Eye (tissue), 1 donor: ENCODE results near the gene PKN2.
A peak's percentile ranks its signal among the peaks of the same experiment; 100 is the strongest.

Experiments
- DNase-seq: peaks from one replicate; pipeline ENCODE4 v3.0.0-alpha.2; 2015

The PKN2 gene

DNA sequence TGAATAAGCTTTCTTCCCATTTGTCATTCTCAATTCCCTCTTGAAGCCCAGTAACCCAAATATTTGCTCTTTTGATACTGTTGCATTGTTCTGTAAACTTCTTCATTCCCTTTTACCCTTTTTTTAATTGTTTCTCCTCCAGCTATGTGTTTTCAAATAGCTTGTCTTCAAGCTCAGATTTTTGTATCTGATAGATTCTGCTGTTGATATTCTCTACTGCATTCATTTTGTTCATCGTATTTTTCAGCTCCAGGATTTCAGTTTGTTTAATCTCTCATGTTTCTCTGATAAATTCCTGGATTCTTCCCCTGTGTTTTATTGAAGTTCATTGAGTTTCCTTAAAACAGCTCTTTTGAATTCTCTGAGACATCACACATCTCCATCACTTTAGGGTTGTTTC, 51.8 kb downstream of the PKN2 start:
- DNase-seq: peak; percentile 7

DNA sequence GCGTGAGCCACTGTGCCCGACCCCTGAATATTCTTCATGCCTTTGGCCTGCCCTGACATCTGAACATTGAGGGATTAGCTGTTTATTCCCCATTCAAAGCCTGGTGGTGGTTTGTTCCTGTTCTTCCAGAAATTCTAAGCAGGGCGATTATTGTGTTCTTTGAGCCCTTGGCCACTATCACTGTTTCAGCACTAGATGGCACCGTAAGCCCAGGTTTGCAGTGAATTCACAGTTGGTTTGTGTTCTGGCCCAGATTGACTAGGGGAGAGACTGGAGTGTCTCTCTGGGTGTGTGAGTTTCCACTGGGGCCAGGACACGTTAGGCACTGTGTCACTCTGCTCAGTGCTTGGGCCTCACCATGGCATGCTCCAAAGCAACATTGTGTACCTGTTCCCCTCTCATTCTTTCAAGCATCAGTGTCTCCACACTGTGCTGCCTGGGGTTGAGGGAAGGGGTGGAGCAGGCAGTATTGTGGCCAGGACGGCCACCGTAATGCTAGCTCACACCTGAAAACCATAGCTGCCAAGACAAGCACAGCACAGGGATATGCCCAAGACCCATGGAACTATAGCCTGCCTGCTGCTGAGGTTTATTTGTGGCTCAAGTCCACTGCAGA, 52.7 kb downstream of the PKN2 start:
- DNase-seq: no peak

DNA sequence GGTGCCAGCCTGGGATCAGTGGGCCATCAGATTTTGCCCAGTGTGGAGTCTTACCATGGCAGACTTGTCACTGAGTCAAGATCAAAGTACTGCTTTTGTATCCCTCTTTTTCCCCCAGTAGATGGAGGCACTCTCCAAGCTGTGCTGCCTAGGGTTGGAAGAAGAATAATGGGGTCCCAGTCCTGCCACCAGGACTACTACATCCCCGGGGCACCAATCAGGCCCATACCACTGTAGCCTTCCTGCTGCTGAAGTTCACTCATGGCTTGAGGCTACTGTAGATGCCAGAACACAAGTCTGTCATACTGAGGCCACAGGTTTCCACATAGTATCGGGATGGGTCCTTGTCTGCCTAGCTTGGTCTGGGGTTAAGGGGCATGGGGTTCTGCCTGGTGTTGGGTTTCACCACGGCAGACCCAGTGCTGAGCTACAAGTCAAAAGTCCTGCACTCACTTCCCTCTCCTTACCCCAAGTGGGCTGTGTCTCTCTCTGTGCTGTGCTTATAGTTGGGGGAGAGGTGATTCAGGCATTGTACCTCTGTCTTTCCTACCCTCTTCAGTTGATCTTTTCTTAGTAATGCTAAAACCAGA, 53.4 kb downstream of the PKN2 start:
- no peak for DNase-seq

DNA sequence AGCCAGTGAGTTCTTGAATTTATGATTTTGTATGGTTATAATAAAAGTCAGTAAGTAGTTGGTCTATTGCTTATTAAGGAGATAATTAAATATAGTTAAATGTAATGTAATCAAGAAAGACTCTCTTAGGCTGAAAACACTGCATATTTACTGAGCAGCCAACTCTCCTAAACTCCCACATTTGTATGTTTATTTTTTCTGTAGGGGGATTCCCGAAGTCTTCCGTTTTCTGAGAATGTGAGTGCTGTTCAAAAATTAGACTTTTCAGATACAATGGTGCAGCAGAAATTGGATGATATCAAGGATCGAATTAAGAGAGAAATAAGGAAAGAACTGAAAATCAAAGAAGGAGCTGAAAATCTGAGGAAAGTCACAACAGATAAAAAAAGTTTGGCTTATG, 56.7 kb downstream of the PKN2 start:
- no peak for DNase-seq

DNA sequence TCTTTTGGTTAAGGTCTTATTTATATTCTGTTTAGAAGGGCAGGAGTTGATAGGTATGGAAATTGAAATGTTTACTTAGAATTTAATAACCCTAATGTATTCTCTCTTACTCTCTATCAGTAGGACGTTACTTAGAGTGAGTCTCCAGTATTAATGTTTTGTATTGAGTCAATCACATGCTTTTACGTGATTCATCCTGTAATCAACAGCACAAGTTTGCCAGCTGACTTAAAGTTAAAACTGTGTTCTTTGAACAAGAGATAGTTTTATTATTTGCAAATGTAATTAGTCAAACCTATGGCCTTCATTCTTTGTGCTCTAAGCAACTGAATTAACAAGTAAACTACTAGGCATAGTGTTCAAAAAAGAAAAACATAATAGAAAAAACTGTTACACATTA, 57.3 kb downstream of the PKN2 start:
- DNase-seq: no peak

DNA sequence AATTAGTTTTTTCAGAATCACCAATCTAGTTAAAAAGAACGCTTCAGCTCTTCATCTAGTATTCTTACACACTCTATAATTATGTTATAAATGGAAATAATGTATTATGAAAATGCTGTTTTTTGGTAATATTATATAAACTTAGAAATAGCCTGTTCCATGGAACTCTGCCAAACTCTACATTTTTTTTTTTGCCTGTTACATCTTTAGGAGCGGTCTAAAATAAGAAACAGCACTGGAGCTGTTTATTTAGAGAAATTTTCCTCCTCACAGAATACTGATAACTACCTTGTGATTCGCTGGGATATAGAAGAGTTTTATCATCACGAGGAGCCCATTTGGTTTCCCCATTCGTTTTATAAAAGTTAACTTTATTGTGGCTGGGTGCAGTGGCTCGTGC, 58.5 kb downstream of the PKN2 start:
- no peak for DNase-seq

DNA sequence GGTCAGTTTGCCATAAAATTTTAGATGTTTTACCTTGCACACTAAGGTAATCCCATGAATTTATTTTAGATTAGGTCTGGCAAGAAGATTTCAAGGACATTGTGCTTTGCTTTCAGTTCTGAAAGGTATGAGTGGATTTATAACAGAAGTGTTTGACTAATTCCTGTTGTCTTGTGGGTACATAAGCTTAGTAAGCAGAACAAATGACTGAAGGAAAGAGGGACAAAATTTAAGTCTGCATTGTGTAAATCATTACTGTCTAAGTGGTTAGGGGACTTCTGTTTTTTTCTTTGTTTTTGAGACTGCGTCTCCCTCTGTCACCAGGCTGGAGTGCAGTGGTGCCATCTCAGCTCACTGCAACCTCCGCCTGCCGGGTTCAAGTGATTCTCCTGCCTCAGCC, 60.1 kb downstream of the PKN2 start:
- DNase-seq: no peak

DNA sequence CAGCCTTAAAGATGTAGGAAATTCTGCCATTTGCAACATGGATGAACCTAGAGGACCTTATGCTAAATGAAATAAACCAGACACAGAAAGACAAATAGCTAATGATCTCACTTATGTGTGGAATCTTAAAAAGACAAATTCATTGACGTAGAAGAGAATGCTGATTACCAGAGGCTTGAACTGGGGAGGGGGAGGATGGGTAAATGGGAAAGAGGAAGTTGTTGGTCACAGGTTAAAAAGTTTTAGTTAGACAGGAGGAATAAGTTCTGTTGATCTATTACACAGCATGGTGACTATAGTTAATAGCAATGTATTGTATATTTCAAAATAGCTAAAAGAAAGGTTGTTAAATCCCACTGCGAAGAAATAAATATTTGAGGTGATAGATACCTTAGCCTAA, 62.8 kb downstream of the PKN2 start:
- no peak for DNase-seq

DNA sequence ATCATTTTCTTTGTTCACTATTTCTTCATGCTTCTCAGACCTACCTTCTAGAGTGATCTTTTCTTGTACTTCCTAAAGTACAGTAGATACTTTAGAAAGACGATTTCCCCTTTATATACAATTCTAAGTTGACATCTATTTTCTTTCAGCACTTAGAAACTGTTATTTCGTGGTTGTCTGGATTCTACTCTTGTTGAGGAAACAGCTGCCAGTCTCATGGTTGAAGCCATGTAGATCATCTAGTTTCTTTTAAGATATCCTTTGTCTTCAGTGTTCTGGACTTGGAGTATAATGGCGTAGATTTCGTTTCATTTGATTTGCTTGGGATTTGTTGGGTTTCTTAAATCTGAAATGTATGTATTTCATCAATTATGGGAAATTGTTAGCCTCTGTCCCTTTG, 67.6 kb downstream of the PKN2 start:
- no peak for DNase-seq

DNA sequence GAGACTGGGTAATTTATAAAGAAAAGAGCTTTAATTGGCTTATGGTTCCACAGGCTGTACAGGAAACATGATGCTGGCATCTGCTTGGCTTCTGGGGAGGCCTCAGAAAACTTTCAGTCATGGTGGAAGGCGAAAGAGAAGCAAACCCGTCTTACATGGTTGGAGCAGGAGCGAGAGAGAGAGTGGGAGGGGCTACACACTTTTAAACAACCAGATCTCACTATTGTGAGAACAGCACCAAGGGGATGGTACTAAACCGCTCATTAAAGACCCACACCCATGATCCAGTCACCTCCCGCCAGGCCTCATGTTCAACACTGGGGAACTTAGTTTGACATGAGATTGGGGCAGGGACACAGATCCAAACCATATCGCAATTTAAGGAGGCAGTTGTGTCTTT, 69.4 kb downstream of the PKN2 start:
- DNase-seq: no peak

DNA sequence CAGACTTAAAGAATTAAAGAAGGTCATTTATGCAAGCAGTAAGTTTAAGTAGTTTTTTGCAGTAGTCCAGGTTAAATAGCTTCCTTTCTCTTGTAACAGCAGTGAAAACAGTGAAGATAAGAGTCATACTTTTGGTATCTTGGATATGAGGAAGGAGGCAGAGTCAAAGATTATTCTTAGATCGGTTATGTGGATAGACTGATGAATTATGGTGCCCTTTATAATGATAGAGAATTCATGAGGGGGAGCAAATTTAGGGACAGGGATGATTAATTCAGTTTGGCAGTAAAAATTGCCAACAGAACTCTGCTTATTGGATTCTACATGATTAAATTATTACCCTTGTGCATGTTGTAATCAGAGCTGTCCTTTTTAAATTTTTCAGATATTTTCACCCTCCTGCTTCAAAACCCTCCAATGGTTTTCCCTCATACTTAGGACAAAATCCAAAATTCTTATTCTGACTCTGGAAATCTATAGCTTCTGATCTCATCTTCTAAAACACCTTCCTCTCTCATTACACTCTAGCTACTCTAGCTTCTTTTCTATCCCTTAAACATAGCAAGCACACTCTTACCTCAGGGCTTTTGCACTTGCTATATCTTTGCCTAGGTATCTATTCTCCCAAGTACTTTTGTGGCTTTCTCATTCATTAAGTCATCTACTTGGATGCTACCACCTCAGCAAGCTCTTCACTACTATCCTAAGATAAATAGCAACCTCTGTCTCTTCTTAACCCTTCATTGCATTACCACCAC, 79.8 kb downstream of the PKN2 start:
- DNase-seq: no peak

DNA sequence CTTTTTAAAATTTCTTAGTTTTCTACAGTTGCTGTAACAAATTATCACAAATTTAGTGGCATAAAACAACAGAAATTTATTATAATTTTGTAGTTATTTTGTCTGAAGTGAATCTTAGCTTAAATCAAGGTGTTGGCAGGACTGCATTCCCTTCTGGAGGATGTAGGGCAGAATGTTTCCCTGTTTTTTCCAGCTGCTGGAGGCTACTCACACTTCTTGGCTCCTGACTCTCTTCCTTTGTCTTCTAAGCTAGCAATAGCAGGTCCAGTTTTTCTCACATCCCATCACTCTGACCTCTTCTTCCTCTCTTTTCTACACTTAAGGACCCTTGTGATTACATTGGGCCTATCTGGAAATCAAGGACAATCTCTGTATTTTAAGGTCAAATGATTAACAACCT, 84.1 kb downstream of the PKN2 start:
- DNase-seq: no peak

DNA sequence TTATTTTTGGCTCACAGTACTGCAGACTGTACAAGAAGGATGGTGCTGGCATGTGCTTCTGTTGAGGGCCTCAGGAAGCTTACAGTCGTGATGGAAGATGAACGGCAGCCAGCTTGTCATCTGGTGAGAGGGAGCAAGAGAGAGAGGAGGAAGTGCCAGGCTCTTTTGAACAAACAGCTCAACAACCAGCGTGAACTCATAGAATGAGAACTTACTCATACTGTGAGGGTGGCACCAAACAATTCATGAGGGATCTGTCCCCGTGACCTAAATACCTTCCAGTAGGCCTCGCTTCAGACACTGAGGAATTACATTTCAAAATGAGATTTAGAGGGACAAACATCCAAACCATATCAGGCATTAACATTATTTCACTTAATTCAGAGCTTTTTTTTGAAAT, 84.7 kb downstream of the PKN2 start:
- DNase-seq: no peak

DNA sequence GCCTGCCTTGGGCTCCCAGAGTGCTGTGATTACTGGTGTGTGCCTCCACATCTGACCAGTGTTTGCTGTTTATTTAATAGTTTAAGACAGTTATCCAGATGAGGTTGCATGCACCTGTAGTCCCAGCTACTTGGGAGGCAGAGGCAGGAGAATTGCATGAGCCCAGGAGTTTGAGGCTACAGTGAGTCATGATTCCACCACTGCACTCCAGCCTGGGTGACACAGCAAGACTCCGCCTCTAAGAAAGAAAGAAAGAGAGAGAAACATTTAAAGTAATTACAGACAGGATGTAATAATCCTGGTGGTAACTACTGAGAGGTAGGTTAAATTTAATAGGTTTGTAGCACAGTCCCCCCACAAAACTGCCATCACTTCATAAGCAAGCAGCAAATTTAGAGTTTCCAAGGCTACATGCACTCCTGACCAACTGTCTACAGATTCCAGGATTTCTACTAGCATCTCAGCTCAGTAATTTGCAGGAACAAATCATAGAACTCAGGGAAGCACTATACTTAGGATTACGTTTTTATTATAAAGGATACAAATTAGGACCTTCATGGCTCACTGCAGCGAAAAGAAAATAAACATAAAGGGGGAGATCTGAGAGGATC, 89.6 kb downstream of the PKN2 start:
- DNase-seq: no peak

DNA sequence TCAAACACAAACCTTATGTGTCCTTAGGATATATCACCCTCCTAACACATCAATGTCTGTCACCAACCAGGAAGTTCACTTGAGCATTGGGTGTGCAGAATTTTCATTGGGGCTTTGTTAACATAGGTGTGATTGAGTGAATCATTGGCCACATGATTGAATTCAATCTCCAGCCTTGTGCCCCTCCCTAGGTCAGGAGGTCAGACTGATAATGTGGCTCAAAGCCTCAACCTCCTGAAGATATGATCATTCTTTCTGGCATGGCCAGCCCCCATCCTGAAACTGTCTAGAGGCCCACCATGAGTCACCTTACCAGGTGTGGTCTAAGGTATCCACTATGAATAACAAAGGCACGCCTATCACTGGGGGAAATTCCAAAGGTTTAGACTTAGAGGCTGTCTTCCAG, 90.1 kb downstream of the PKN2 start:
- no peak for DNase-seq

DNA sequence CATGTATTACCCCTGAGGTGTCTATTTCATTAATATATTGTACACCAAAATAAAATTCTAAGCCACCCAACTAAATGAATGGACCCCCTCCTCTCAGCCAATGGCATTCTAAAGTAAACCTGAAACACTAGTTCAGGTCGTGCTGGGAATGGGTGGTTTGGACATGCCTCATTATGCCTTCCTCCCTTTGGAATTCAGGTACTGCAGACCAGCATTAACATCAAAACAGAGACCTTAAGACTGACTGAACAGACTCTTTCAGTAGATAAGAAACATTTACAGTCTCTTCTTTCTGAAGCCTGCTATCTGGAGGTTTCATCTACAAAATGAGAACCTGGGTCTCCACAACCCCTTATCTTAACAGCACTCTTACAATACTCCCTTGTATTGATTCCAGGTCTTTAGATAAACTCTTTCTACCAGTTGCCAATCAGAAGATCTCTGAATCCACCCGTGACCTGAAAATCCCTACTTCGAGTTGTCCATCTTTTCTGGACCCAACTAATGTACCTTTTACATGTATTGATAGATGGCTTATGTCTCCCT, 93.6 kb downstream of the PKN2 start:
- no peak for DNase-seq

DNA sequence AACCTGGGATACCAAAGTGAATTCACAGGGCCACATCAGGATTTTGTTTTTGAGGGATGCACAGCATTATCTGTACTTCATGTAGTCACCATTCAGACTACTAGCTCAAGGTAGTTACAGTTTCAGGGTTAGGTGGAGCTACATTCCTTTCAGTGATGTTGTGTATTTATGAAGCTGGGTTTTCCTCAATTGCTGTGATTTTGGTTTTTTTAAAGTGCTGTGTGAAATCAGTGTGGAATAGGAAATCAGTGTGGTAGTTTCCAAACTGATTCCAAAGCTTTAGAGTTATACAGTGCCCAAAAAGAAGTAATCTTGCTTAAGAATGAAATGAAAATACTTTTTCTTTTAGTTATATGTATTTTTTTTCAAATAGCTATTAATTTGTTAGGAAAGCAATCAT, 95.8 kb downstream of the PKN2 start:
- DNase-seq: no peak

DNA sequence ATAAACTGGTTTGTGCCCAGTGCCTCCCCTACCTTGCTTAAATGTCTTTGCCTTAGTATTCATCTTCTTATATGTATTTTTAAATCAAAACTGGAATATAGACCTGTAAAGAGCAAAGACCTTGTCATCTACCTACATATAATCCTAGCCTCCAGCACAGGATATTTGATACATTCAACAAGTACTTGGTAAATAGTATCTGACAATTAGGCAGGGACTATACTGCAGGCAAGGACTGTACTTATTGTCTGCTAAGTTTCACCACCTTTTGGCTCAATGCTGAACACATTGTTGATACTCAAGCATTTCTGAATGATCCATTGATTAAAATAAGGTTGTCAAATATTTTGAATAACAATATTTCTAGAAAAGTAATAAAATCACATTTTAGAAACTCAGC, 96.4 kb downstream of the PKN2 start:
- no peak for DNase-seq

DNA sequence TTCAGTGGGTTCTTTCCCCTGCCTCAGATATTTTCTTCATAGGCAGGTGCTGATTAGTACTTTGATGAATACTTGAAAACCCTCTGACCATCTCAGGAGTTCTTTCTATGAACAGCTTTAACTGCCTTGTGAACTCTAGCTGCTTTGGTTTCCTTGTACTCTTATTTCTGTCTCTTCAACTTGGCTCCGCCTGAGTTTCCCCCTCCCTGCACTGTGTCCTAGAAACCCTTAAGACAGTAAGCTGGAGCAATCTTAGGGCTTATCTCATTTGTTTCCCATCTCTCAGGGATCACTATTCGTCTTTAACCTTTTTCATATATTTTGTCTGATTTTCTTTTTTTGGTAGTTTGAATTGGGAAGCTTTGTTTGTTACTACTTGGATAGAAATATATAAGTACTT, 99.1 kb downstream of the PKN2 start:
- no peak for DNase-seq

DNA sequence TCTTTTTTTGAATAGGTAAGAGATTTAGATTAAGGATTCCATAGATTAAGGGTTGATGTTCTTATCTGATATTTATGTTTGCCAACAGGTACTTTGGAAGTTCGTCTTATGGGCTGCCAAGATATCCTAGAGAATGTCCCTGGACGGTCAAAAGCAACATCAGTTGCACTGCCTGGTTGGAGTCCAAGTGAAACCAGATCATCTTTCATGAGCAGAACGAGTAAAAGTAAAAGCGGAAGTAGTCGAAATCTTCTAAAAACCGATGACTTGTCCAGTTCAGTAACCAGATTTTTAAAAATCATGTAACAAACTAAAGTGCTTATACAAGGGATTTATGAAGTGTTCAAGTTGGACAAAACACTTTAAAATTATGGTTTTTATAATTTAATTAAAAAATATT, 100.5 kb downstream of the PKN2 start:
- no peak for DNase-seq

DNA sequence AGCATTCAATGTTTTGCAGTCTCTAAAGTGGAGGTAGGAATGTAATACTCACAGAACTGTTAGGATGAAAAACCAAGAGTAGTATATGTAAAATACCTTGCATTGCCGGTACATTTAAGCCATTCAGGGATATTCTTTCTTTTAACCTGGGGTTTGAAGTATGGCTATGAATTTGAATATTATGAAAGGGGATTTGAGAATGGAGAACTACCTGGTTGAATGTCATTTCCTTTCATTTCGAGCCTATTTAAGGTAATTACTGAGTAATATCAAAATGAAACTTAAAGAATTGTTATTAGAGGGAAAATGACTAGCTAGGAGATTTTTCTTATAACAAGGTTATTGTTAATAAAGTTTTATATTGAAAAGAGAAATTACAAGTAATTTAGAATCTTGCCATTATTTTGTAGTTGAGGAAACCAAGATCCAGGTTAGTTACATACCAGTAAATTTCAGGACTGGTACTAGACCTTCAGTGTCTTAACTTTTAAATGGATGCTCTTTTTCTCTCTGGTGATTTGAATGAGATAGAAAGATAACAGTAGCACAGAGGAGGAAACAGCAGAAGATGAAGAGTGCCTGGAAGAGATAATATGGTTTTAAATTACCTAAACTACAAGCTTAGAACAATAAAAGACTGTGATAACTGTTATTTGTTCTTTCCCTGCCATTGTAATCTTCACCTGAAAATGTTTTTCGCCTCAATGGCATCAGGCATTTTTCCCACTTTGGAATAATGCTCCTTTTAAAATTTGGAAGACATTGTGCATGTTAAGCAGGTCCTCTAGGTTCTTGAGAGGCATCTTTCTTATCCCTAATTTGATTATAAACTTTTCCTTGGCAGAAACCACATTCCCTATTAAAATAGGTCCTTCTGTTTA, 103.2 kb downstream of the PKN2 start:
- no peak for DNase-seq

DNA sequence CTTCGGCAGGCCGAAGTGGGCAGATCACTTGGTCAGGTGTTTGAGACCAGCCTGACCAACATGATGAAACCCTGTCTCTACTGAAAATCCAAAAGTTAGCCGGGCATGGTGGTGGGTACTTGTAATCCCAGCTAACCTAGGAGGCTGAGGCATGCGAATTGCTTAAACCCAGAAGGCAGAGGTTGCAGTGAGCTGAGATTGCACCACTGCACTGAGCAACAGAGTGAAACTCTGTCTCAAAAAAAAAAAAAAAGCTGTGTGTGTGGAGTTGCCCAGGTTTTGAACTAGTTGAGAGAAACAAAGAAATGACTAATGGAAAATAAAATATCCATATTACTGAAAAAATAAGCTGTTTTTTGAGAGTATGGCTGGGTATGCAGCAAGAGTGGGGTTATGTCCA, 107.1 kb downstream of the PKN2 start:
- DNase-seq: no peak

DNA sequence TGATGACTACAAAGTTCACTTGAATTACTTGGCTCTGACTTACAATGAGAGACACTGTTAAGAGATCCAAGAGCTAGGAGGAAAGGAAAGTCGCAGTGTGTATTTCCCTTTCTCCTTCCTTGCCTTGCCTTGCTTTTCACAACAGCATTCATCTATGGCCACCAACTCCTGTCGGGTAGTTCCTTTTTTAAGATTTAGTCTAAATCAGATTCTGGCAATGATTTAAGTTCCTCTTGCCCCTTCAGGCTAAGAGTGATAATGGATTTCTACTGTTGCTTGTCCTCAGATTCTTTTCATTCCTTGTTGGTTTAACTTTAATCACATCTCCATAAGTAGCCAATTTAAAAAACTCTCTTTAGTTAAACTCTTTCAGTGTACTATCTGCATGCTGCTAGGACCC, 115.4 kb downstream of the PKN2 start:
- DNase-seq: no peak
